Rectal smooth muscle tissue (tissue), 1 donor: ENCODE measurements around the gene DND1.
"Not testable (repeated sequence)": the region's sequence is repeated elsewhere in the genome, so short reads cannot be mapped to it uniquely, and the experiment has no call there.

Experiments
- H3K27ac ChIP-seq: one replicate; pipeline ENCODE4 v1.7.0; 2013; ENCODE audit warnings: low read depth, low read length, inconsistent platforms
- H3K27me3 ChIP-seq: one replicate; pipeline ENCODE4 v1.7.0; 2013; ENCODE audit warnings: low read length; ENCODE audit not compliant: control insufficient read depth, insufficient read depth
- H3K36me3 ChIP-seq: one replicate; pipeline ENCODE4 v1.7.0; 2013; ENCODE audit warnings: low read length; ENCODE audit not compliant: control insufficient read depth, insufficient read depth
- H3K4me1 ChIP-seq: one replicate; pipeline ENCODE4 v1.7.0; 2013; ENCODE audit warnings: low read length; ENCODE audit not compliant: control insufficient read depth, insufficient read depth
- H3K4me3 ChIP-seq: one replicate; pipeline ENCODE4 v1.7.0; 2013; ENCODE audit warnings: low read length
- H3K9ac ChIP-seq: one replicate; pipeline ENCODE4 v1.7.0; 2013; ENCODE audit warnings: low read length

Gene DND1

GRCh38 chr5:140664030-140664358 is 9.4 kb downstream of the DND1 start:
- H3K36me3 ChIP-seq = peaks cover 39% of the 10 kb centered on the region

GRCh38 chr5:140660371-140660770 is 13.0 kb downstream of the DND1 start:
- H3K27me3 ChIP-seq, H3K4me3 ChIP-seq, H3K4me1 ChIP-seq, H3K27ac ChIP-seq, H3K9ac ChIP-seq: not testable (repeated sequence)
- peaks cover 43% of the 10 kb centered on the region for H3K36me3 ChIP-seq

More at GRCh38 chr5:140664030-140664358, 9.4 kb downstream of the DND1 start:
- Histone ChIP-seq H3K27me3 (no peaks in the 10 kb centered on the region), H3K9ac (no peak overlapping the region), H3K4me1 (no peaks in the 10 kb centered on the region), H3K27ac (peak overlapping the region; percentile 94), H3K4me3 (peak overlapping the region; percentile 96)

DNA sequence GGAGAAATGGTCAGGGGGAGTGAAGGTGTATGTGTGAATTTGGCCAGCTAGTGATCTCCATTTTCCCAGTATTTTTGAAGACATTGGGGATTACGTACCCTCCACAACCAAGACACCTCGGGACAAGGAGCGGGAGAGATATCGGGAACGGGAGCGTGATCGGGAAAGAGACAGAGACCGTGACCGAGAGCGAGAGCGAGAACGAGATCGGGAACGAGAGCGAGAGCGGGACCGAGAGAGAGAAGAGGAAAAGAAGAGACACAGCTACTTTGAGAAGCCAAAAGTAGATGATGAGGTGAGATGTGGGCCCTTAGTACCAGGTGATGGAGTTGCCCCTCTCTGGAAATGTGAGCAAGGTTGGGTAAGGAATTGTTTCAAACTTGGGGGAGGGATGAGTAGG is 14.5 kb downstream of the DND1 start:
- Histone ChIP-seq H3K9ac (no peak overlapping the region), H3K4me1 (no peaks in the 10 kb centered on the region), H3K27ac (no peak overlapping the region), H3K36me3 (peaks cover 47% of the 10 kb centered on the region), H3K4me3 (no peak overlapping the region), H3K27me3 (no peaks in the 10 kb centered on the region)

- H3K4me1 ChIP-seq = peaks cover 9% of the 10 kb centered on the region
- H3K27me3 ChIP-seq = no peaks in the 10 kb centered on the region
- H3K4me3 ChIP-seq = peak overlapping the region; percentile 98
- peak overlapping the region; percentile 53 for H3K9ac ChIP-seq
- peaks cover 23% of the 10 kb centered on the region for H3K36me3 ChIP-seq
- peak overlapping the region; percentile 83 for H3K27ac ChIP-seq
Measured at GRCh38 chr5:140647042-140647419, 26.3 kb downstream of the DND1 start.

- H3K36me3 ChIP-seq = peaks cover 19% of the 10 kb centered on the region
- no peak overlapping the region for H3K4me3 ChIP-seq
- no peak overlapping the region for H3K9ac ChIP-seq
- no peak overlapping the region for H3K27ac ChIP-seq
- peaks cover 4% of the 10 kb centered on the region for H3K4me1 ChIP-seq
- no peaks in the 10 kb centered on the region for H3K27me3 ChIP-seq
Measured at GRCh38 chr5:140642718-140643117, 30.7 kb downstream of the DND1 start.

DNA sequence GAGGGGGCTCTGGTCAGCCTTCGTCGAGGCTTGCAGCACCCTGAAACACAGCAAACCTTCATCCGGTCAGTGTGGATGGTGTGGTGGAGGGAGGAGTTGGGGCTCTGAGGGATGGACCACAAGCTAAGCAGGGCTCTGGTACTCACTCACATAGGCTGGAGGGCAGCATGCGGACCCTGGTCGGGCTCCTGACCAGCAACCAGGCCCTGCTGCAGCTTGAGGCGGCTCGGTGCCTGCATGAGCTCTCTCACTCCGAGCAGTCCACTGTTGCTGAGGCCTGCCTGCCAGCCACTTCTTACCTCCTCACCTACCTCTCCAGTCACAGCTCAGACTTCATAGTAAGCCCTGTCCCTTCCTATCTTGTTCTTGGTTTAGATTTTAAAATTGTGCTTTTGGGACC is 31.7 kb downstream of the DND1 start:
- no peak overlapping the region for H3K9ac ChIP-seq
- H3K4me3 ChIP-seq = no peak overlapping the region
- no peaks in the 10 kb centered on the region for H3K27me3 ChIP-seq
- H3K36me3 ChIP-seq = peaks cover 19% of the 10 kb centered on the region
- peaks cover 3% of the 10 kb centered on the region for H3K4me1 ChIP-seq
- no peak overlapping the region for H3K27ac ChIP-seq

GRCh38 chr5:140639148-140639981 is 34.0 kb downstream of the DND1 start, which contains the start of gene TMCO6:
Gene TMCO6 (plus strand): TSS chr5:140639451. CDS start chr5:140639528, 77 bp downstream.
- Histone ChIP-seq H3K27ac (peak within 1 kb of the TSS; percentile 90), H3K9ac (peak within 1 kb of the TSS; percentile 66), H3K27me3 (no peaks in the 10 kb centered on the region), H3K4me3 (peak within 1 kb of the TSS; percentile 80), H3K36me3 (peaks cover 13% of the 10 kb centered on the region), H3K4me1 (no peaks in the 10 kb centered on the region)

DNA sequence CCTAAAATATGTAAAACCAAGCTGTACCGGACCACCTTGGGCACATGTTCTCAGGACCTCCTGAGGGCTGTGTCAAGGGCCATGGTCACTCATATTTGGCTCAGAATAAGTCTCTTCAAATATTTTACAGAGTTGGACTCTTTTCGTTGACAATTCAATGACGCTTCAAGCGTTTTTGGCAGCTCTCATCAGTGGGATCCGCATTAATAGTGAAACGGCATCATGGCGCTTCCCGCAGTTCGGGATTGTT is 34.6 kb downstream of the DND1 start:
- peak overlapping the region; percentile 80 for H3K4me3 ChIP-seq
- H3K36me3 ChIP-seq, H3K4me1 ChIP-seq, H3K27me3 ChIP-seq, H3K9ac ChIP-seq: not testable (repeated sequence)
- peak overlapping the region; percentile 90 for H3K27ac ChIP-seq

GRCh38 chr5:140637371-140638100 is 35.8 kb downstream of the DND1 start:
- Histone ChIP-seq H3K36me3 (peaks cover 4% of the 10 kb centered on the region), H3K27ac (no peak overlapping the region), H3K4me3 (no peak overlapping the region), H3K4me1 (peaks cover 4% of the 10 kb centered on the region), H3K9ac (no peak overlapping the region), H3K27me3 (no peaks in the 10 kb centered on the region)

GRCh38 chr5:140635291-140636257 is 37.8 kb downstream of the DND1 start:
- Histone ChIP-seq H3K9ac (no peak overlapping the region), H3K27ac (no peak overlapping the region), H3K4me3 (no peak overlapping the region), H3K36me3 (no peaks in the 10 kb centered on the region), H3K27me3 (no peaks in the 10 kb centered on the region), H3K4me1 (peaks cover 4% of the 10 kb centered on the region)

- Histone ChIP-seq H3K9ac (no peak overlapping the region), H3K4me1 (peaks cover 4% of the 10 kb centered on the region), H3K4me3 (no peak overlapping the region), H3K36me3 (no peaks in the 10 kb centered on the region), H3K27me3 (no peaks in the 10 kb centered on the region), H3K27ac (no peak overlapping the region)
Measured at GRCh38 chr5:140634103-140634502, 39.3 kb downstream of the DND1 start.

- Histone ChIP-seq H3K36me3 (no peaks in the 10 kb centered on the region), H3K27ac (no peak overlapping the region), H3K4me1 (peaks cover 4% of the 10 kb centered on the region), H3K4me3 (peak overlapping the region; percentile 80), H3K27me3 (no peaks in the 10 kb centered on the region), H3K9ac (no peak overlapping the region)
Measured at GRCh38 chr5:140633501-140633900, 39.9 kb downstream of the DND1 start.
